ENCODE results near the gene DNAAF1.

DNA sequence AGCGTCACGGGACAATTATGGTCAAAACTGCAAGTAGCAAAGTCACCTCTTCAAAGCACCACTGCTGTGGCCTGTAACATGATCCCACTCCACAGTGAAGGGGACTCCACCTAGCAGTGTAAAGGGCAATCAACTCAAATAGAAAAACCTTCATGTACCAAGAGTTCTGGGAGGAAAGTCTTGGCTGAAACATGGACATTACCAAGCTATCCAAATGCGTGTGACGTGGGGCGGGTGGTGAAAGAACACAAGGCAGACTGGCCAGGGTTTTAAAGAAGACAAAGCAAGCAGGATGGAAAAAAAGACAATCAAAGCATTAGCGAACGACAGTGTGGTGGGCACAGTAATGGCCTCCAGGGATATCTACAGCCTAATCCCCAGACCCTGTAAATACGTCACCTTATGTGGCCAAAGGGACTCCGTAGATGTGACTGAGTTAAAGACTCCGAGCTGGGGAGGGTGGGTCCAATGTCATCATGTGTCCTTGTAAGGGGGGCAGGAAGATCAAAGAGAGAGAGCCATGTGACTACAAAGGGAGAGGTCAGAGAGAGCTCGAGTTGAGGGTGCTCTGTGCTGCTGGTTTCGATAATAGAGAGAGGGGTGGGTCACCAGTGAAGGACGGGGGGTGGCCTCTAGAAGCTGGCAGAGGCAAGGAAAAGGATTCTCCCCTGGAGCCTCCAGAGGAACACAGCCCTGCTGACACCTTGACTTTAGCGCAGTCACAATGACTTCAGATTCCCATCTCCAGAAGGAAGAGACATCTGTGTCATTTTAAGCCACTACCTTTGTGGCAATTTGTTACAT, 6.1 kb upstream of the DNAAF1 start:
- TF ChIP-seq POLR2A (IDR thresholded peaks at IDR 0.05) (no peak), CTCF (IDR thresholded peaks at IDR 0.05) (no peak)
